DMS153 treated with DMSO at 0.1 percent for 48 hours (cell line): ENCODE results near the gene CETN1.
A peak's percentile ranks its signal among the peaks of the same experiment; 100 is the strongest.

ENCODE experiments used
- DNase-seq: peaks from one replicate; lab custom pipeline; 2025; ENCODE audit not compliant: unreplicated experiment; lab: John Stamatoyannopoulos, UW

Gene CETN1

GRCh38 chr18:574865-575645 is 5.1 kb upstream of the CETN1 start:
- no peak for DNase-seq

DNA sequence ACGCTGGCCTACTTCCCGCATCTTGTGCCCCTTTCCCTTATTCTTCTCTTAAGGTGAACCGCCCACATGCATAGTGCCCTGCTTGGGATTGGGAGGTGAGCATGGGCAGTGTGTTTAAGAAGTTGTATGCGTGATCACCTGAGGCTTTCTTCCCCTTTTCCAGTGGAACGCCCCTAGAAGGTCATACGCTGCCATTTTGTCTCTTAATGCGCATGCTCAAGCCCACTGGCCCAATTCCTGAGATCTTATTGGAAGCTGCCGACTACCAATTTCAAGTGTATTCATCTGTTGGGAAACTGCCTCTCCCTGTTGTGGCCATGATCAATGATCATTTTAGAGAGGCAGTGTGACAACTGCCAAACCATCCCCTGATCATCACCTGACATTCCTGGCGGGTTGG is 3.3 kb upstream of the CETN1 start:
- DNase-seq, result no peak

DNA sequence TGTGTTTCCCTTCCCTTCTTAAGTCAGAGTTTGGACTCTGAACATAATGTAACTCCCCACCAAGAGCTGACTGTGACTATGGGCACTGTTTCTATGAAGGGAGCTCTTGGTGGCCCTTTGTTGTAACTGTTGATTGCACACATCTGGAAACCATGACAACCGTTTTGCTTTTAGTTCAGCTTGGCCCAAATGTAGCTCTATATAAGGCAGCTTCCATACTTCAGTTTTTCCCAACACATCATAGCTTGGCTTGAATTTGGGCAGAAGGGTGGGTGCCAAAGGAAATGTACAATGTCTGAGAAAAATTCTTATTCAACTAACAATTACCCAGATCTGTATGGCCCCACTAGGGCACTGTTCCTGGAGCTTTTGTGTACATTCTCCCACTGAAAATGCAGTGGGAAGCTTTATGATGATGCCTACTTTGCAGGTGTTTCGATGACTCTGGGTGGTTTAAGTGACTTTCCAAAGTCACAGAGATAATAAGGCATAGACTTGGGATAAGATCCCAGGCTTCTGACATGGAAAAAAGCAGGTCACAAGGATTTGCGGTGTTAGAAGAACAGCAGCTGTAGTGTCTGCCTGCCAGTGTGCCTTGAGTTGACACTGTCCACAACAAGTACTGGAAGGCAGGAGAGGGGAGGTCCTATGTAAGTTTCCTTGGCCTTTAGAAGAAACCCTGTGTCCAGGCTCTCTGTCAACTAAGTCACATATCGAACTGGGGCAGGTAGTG is 2.4 kb upstream of the CETN1 start:
- DNase-seq, result no peak

GRCh38 chr18:579238-579637 is 942 bp upstream of the CETN1 start:
- DNase-seq, result no peak

- no peak for DNase-seq
These were observed 916 bp downstream of the CETN1 start for GRCh38 chr18:581096-581495.

DNA sequence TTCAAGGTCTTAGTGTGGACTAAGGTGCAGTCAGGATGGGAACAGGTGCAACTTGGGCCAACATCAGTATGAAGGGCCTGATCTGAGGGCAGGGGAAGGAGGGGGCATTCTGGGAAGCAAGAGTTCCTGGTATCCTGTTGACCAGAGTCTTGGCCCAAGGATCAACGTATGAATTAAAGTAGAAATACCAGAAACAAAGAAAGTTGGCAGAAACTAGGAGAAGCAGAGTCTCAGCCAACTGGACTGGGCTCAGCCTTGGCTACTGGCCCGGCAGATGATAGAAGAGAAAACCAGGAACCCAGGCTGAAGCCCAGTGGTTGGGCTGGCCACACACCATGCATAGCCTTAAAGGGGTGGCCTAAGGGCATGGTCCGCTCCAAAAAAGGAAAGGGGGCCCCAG is 2.3 kb downstream of the CETN1 start:
- DNase-seq, result no peak

DNA sequence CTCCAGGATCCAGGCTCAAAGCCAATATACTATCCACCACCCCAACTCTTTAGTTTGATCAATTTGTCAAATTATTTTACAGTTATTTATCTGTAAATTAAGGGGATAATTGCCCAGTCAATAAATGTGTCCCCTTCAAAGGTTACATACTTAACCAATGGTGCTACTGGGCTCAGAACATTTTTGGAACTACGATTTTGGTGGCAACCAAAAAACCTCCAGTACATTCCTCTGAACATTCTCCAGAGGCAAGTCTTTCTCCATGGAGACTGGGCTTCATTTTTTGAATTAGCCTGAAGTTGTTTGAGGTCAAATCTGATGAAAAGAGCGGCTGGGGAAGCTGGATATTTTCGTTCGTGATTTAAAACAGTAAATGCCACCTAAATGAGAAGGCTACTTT is 14.9 kb downstream of the CETN1 start:
- no peak for DNase-seq

- DNase-seq, result no peak
These were observed 15.4 kb downstream of the CETN1 start for GRCh38 chr18:595571-595970.

DNA sequence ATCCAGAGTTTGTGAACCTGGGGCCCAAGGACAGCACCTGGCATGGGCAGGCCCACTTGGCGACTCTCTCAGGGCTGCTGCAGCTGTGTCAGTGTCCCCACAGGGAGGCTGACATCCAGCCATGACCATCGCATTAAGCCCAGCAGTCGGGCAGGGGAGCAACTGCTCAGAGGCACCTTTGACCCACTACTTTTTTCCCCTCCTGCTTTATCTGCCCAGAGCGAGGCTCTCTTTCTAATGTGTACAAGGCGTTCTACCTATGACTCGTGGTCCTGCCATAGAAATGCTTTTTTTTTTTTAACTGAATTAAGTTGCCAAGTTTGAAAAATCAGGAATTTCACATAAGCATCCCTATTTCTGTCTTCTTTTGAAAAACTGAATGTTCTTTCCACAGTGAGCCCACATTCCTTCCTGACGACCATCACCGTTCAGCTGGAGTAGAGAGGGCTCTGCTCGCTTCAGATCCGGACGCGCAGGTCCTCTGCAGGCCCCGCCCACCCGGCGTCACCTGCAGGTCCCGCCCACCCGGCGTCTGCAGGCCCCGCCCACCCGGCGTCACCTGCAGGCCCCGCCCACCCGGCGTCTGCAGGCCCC is 16.2 kb downstream of the CETN1 start:
- peak; percentile 34 for DNase-seq

- no peak for DNase-seq
These were observed 18.0 kb downstream of the CETN1 start for GRCh38 chr18:598124-598589.

DNA sequence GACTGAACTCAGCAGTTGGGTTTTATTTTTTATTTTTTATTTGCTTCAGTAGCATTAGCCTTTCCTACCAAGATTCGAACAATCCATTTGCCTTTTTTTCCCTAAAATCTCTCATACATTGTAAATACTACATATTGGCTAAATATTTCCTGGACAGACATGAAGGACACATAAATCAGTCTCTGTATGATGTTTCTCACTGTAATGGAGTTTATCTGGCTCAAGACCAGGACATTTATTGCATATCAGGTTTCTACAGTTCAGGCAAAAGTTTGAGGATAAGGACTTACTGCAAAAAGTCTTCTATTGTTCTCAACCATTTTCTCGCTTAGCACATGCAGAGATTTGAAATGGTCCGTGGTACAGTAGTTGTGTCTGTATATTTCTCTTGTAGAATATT is 19.9 kb downstream of the CETN1 start:
- no peak for DNase-seq

DNA sequence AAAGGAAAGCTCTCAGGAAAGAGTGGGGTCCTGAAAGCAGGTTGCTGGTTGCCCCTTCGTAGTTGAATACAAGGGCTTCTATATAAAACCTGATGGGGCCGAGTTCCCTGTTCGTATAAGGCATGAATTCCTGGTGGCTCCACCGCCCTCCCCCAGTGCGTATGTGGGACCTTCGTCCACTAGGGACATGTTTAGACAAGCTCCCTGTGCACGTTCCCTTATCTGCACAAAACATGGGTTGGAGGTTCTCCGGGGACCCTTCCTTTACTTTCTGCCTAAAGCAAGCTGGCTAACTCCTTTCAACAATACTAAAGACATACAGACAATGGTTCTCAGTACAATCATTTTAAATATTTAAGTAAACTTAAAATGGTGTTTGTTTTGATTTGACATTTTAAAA is 24.6 kb downstream of the CETN1 start:
- DNase-seq, result no peak

DNA sequence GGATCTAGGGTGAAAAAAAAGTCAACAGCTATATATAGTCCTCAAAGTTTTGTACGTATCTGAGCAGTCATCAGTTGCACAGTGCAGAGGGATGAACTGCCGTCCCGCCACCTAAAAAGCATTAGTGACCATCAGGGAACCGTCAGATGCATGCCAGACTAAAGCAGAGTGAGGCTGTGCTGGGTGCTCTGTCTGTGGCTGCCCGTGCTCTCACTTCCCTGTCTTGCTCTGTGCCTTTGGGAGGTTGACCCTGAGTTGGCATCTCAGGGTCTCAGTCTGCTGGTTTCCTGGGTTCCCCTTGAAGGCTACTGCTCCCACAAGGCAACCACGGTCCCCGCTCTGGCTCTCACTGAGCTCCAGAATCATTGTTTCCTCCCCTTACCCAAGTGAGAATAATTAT is 27.8 kb downstream of the CETN1 start:
- no peak for DNase-seq

DNA sequence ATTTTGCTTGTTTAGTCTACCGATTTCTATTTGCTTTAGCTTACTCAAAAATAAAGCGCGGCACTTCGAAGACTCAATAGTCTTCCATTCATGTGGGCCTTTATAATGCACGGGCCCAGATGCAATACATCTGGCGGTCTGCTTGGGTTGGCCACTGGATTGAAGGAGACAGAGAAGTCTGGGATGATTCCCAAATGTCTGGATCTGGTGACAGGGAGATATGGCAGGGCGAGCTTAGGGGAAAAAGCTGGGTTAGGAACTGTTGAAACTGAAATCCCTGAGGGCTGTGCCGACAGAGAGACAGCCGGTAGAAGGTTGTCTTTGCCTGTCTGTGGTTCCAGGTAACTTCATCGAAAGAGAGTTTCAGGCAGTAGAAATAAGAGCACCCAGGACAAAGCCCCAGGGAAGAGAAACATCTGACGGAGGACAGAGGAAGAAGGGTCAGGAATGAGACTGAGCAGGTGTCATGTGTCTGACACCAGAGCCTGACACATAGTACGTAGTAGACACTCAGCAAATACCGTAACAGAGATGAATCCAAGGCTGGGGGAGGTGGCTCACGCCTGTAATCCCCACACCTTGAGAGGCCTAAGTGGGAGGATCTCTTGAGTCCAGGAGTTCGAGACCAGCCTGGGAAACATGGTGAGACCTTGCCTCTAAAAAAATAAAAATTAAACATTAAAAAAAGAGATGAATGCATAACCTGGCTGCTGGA is 30.2 kb downstream of the CETN1 start:
- DNase-seq, result no peak

DNA sequence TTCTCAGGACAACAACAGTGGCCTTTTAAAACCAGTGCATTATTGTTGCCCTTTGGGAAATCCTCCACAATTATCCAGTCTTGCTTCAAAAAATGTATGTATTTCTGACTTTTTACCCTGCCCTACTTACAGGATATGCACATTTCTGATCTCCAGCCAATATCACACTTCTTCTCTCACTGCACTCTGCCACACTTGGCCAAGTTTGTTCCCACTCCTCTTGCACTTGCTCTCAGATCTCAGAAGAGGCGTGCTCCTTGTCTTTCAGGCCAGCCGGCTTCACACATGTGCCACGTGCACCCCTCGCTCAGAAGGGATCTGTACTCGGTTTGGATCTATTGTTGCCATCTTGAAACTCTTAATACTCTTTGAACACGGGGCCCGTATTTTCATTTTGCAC is 32.0 kb downstream of the CETN1 start:
- DNase-seq, result no peak

- DNase-seq, result no peak
These were observed 34.0 kb downstream of the CETN1 start for GRCh38 chr18:614193-614592.

DNA sequence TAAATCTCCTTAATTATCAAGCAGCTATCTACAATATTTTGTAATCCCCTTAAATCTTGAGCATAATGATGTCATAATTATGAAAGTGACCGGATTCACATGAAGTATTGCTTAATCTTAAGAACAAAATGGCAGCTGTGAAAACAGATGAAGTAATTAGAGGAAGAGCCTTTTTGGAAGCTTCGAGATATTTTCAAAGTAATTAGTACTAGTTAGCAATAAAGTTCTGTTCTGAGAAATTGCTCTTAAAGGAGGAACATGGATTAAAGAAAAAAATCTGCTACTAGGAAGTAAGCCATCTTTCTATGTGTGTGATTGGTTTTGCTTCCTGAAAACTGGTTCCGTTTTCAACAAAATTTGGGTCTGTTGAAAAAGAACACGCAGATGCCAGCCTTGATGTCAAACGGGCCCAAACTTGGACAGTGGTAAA is 34.9 kb downstream of the CETN1 start:
- no peak for DNase-seq

DNA sequence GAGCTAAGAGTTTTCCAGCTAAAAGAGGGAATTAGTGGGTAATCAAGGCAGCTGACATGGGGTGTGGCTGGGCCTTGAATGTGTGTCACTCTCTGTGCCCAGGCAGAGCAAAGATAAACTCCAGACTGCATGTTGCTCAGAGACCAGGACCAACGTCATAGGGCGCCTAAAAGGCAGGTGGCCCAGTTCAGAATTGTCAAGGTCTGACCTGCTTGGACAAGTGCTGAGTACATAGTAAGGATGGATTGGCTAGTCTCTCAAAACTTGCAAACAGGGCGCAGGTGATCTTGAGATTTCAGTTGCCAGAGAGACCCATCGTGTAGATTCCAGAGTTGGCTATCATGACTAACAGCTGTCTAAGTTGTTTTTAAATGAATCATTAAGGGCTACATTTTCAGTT is 35.6 kb downstream of the CETN1 start:
- no peak for DNase-seq

- DNase-seq, result no peak
These were observed 36.3 kb downstream of the CETN1 start for GRCh38 chr18:616380-616995.

DNA sequence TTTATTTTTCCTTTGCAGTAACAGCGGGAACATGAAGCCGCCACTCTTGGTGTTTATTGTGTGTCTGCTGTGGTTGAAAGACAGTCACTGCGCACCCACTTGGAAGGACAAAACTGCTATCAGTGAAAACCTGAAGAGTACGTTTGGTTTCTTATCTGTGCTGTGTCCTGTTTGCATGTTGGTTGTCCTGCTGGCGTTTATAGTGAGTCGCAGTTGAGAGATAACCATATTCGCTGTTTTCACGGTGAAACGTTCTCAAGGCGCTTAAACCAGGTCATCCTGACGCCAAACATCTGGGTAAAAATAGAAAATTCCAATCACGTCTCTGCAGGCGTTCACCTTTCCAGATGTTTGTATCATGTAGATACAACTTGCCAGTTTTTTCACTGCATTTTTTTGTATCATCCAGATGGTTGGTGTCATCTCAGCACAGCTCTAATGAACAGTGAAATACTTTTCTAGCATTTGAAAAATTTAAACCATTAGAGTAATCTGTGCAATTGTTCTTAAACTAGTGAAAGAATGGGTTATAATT is 37.9 kb downstream of the CETN1 start:
- DNase-seq, result no peak

GRCh38 chr18:618618-619017 is 38.4 kb downstream of the CETN1 start:
- no peak for DNase-seq
